HepG2 (cell line): Measurements from ENCODE around the gene DDIT4. TPM values are rescaled to one million over a fixed set of nuclear protein-coding genes. Genes with fewer than 3 reads are reported as not detected.

Source experiments
- ATF4 ChIP-seq, 2 experiments: fragments of 450-650 bp in 1 of 2; sonication (generic) in 1 of 2; formaldehyde crosslinking; IDR thresholded peaks; 2 replicates each; pipeline versions ENCODE4 v1.5.0 to v1.8.0; 2020 to 2022; ENCODE audit warnings: mild to moderate bottlenecking in 1 of 2, missing genetic modification reagents in 1 of 2
- CCDC6 ChIP-seq: sonication (generic); formaldehyde crosslinking; IDR thresholded peaks from 2 replicates; pipeline ENCODE4 v1.8.1; 2022; ENCODE audit warnings: mild to moderate bottlenecking, missing genetic modification reagents, moderate library complexity
- CEBPZ ChIP-seq: IDR thresholded peaks from 2 replicates; pipeline ENCODE4 v1.6.1; 2012; ENCODE audit warnings: low read length, improper control_type of control experiment
- EP300 ChIP-seq, 3 experiments: sonication (generic) in 1 of 3; formaldehyde crosslinking in 1 of 3; IDR thresholded peaks; 2 replicates each; pipeline versions ENCODE4 v1.5.1 to v1.6.1; 2011 to 2020; ENCODE audit warnings: low read depth in 2 of 3, low read length in 2 of 3, borderline replicate concordance in 1 of 3, improper control_type of control experiment in 1 of 3, mild to moderate bottlenecking in 1 of 3, missing genetic modification reagents in 1 of 3, moderate library complexity in 1 of 3
- FOXA3 ChIP-seq: IDR thresholded peaks from 2 replicates; pipeline ENCODE4 v1.6.1; 2016; ENCODE audit warnings: missing genetic modification reagents, missing compliant biosample characterization
- FOXC1 ChIP-seq: sonication (generic); formaldehyde crosslinking; IDR thresholded peaks from 2 replicates; pipeline ENCODE4 v1.8.0; 2022; ENCODE audit warnings: mild to moderate bottlenecking, missing genetic modification reagents, borderline replicate concordance
- IKZF1 ChIP-seq: fragments of 450-650 bp; IDR thresholded peaks from 2 replicates; pipeline ENCODE4 v1.7.1; 2016
- MEF2D ChIP-seq: sonication (generic); formaldehyde crosslinking; IDR thresholded peaks from 2 replicates; pipeline ENCODE4 v1.5.1; 2020; ENCODE audit warnings: mild to moderate bottlenecking, missing genetic modification reagents
- NCOA2 ChIP-seq: sonication (generic); formaldehyde crosslinking; IDR thresholded peaks from 2 replicates; pipeline ENCODE4 v1.8.0; 2022; ENCODE audit warnings: inconsistent platforms
- RFXANK ChIP-seq: IDR thresholded peaks from 2 replicates; pipeline ENCODE4 v1.6.1; 2016
- TCF7 ChIP-seq: sonication (generic); IDR thresholded peaks from 2 replicates; pipeline ENCODE4 v1.6.1; 2016; ENCODE audit warnings: antibody characterized with exemption, low read depth
- ZNF281 ChIP-seq: sonication (generic); formaldehyde crosslinking; IDR thresholded peaks from 2 replicates; pipeline ENCODE4 v1.4.0; 2020; ENCODE audit warnings: missing genetic modification reagents, borderline replicate concordance
- ZNF3 ChIP-seq: IDR thresholded peaks from 2 replicates; pipeline ENCODE4 v1.7.0; 2017; ENCODE audit warnings: inconsistent platforms
- ZNF333 ChIP-seq: sonication (generic); formaldehyde crosslinking; IDR thresholded peaks from 2 replicates; pipeline ENCODE4 v1.4.0; 2020; ENCODE audit warnings: mild to moderate bottlenecking, missing genetic modification reagents, borderline replicate concordance
- ZNF432 ChIP-seq: sonication (generic); formaldehyde crosslinking; IDR thresholded peaks from 2 replicates; pipeline ENCODE4 v1.5.0; 2020; ENCODE audit warnings: missing genetic modification reagents, mild to moderate bottlenecking, borderline replicate concordance
- ZNF460 ChIP-seq: sonication (generic); formaldehyde crosslinking; IDR thresholded peaks from 2 replicates; pipeline ENCODE4 v1.5.1; 2020; ENCODE audit warnings: missing genetic modification reagents, mild to moderate bottlenecking, borderline replicate concordance
- ZNF687 ChIP-seq: sonication (generic); formaldehyde crosslinking; IDR thresholded peaks from 2 replicates; pipeline ENCODE4 v1.5.1; 2020; ENCODE audit warnings: mild to moderate bottlenecking, missing genetic modification reagents, moderate library complexity
- ZNF737 ChIP-seq: sonication (generic); formaldehyde crosslinking; IDR thresholded peaks from 2 replicates; pipeline ENCODE4 v1.5.0; 2020; ENCODE audit warnings: missing genetic modification reagents, mild to moderate bottlenecking, borderline replicate concordance
- polyA plus RNA-seq, 8 experiments: library from polyadenylated mRNA; depleted of rRNA in 3 of 8; stranded (reverse) in 7 of 8; unstranded in 1 of 8; fragments of >200 nt; fragmentation: Illumina TruSeq in 4 of 8; extraction: Trizol in 4 of 8; gene quantifications; 2 replicates each; pipeline versions ENCODE4 v1.2.1 to v1.2.3, GENCODE V29; 2011 to 2016; ENCODE audit warnings: low read depth in 4 of 8, missing spikeins in 1 of 8, mixed read lengths in 1 of 8; ENCODE audit not compliant: insufficient read depth in 1 of 8
- total RNA-seq, 5 experiments: library from RNA; depleted of rRNA; stranded (reverse); fragments of >200 nt; fragmentation: Illumina TruSeq; extraction: Trizol; gene quantifications; 2 replicates each; pipeline ENCODE4 v1.2.3, GENCODE V29; 2016; ENCODE audit warnings: low read depth in 1 of 5

DDIT4 gene
- total and polyA plus RNA-seq, 2 of the 13 experiments (the other 11 are each of a cell fraction or from before 2014, with no cell fraction given) = 35.6 to 40.7 TPM

GRCh38 chr10:72251635-72252034 is 22.1 kb upstream of the DDIT4 start (continued):
- TF ChIP-seq ZNF333 = no peak
- TF ChIP-seq TCF7 = peak; percentile 77
- peak; percentile 67; the same call in 1 of the 2 replicates for TF ChIP-seq ZNF460 (CRISPR knock-in tag)
- TF ChIP-seq IKZF1 = no peak
- TF ChIP-seq MEF2D = no peak
- no peak for TF ChIP-seq CEBPZ
- TF ChIP-seq NCOA2 (CRISPR knock-in tag) = peak; percentile 74
- peak in 1 of 2 experiments; percentile 65; a peak in 1 of 4 replicates for TF ChIP-seq ATF4 (CRISPR knock-in tag; IDR thresholded peaks at IDR 0.05)
- TF ChIP-seq EP300 (IDR thresholded peaks at IDR 0.05; ENCODE audit: low read depth in 2 of 2, low read length in 2 of 2) = peak in 1 of 2 experiments; percentile 78; a peak in 2 of 4 replicates
- 0 out of 2 replicates have a peak, but pooled peaks have one; percentile 46 for TF ChIP-seq EP300 (CRISPR knock-in tag; IDR thresholded peaks at IDR 0.05; ENCODE audit: borderline replicate concordance)
- peak; percentile 67; the same call in 1 of the 2 replicates for TF ChIP-seq ZNF3
- TF ChIP-seq ZNF432 (CRISPR knock-in tag) = no peak
- no peak for TF ChIP-seq ZNF687 (CRISPR knock-in tag)
- peak; percentile 83 for TF ChIP-seq FOXA3
- TF ChIP-seq FOXC1 (CRISPR knock-in tag) = no peak
- no peak for TF ChIP-seq CCDC6 (CRISPR knock-in tag)
- TF ChIP-seq ZNF281 (CRISPR knock-in tag) = peak; percentile 53; the same call in 1 of the 2 replicates
- no peak for TF ChIP-seq RFXANK (CRISPR knock-in tag)
- TF ChIP-seq ZNF737 (CRISPR knock-in tag) = no peak
